LHCN-M2 (cell line): ENCODE data around the gene CRTC3. TPM values are rescaled to one million over a fixed set of nuclear protein-coding genes. Genes with fewer than 3 reads are reported as not detected.

Source experiments
- DNase-seq: peaks from one replicate; pipeline ENCODE4 v3.0.0-alpha.2; 2012; ENCODE audit warnings: low read depth
- total RNA-seq: library from RNA; depleted of rRNA; stranded (reverse); fragments of >200 nt; gene quantifications from 2 replicates; pipeline ENCODE4 v1.2.3, GENCODE V29; 2014

CRTC3 gene
- total RNA-seq, 1 experiment from 2014 or later: 17.0 TPM

GRCh38 chr15:90520365-90520764, 9.4 kb upstream of the CRTC3 start:
- no peak for DNase-seq

DNA sequence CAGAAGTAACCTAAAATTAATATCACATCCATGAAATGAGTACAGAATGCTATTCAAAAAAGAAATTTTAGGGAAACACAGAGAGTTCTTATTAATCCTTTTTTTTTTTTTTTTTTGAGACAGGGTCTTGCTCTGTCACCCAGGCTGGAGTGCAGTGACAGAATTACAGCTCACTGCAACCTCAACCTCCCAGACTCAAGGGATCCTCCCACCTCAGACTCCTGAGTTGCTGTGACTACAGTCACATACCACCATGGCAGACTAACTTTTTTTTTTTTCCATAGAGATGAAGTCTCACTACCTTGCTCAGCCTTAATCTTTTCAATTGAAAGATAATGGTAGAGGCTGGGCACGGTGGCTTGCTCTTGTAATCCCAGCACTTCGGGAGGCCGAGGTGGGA, 6.3 kb upstream of the CRTC3 start:
- no peak for DNase-seq

- DNase-seq: peak; percentile 69
Observed at GRCh38 chr15:90524018-90524803, 5.5 kb upstream of the CRTC3 start.

DNA sequence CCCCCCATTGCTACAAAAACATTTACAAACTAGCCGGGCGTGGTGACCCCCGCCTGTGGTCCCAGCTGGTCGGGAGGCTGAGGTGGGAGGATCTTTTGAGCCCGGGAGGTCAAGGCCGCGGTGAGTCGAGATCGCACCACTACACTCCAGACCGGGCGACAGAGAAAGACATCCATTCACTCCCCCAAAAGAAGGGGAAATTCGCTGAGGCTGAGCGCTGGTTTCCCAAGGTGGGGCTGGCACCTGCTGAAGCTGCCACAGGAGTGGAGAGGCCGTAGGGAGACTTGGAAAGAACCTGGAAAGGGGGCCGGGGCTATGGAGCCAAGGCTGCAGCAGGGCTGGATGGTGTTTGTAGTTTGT, 732 bp upstream of the CRTC3 start:
- no peak for DNase-seq

- DNase-seq: peak; percentile 27
Observed at GRCh38 chr15:90530250-90531051, 728 bp downstream of the CRTC3 start.

DNA sequence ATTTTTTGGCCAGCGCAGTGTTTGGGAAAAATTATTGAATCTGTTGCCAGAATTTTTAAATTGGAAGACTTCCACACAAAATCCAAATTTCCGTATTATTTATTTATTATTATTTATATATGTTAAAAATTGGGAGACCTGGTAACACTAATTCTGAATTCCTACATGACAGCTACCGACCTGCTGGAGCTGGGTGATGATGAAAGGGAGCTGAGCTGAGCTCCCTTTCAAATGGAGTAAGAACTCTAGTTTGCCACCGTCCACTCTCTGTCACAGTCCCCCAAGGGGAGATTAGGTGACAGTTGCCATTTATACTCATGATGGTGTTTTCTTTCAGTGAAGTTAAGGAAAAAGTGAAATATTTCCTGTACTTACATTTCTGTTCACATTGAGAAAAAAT, 1.4 kb downstream of the CRTC3 start:
- no peak for DNase-seq

DNA sequence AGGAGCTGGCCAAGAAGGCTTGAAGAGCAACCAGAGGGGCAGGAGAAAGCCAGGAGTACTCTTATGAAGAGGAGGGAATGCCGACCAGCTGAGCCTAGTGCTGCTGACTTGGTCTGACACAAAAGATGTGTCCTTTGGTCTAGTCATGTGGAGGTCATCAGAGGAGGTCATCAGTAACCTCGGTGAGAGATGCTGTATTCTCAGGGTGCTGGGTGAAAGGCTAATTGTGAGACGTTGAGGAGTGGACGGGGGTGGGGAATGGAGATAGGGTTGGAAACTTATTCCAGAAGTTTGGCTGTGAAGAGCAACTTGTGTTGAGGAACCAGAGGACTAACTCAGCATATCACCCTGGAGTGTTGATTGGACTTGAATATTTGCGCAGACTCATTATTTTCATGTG, 5.5 kb downstream of the CRTC3 start:
- DNase-seq: no peak

DNA sequence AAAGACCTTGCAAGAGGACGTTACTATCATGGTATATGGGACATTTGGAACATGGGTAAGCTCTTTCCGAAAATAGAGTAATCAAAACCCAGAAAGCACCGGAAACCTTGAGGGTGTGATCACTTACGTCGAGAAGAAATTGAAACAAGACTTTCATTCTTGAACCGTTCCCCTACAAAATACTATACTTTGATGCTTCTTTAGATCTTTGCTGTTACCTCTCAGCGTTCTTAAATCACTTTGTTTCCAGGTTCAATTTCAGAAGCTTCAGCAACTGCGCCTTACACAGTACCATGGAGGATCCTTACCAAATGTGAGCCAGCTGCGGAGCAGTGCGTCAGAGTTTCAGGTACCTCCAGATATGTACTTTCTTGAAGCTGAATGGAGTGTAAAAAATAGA, 10.1 kb downstream of the CRTC3 start:
- DNase-seq: no peak

GRCh38 chr15:90540768-90541167, 11.0 kb downstream of the CRTC3 start:
- DNase-seq: no peak

DNA sequence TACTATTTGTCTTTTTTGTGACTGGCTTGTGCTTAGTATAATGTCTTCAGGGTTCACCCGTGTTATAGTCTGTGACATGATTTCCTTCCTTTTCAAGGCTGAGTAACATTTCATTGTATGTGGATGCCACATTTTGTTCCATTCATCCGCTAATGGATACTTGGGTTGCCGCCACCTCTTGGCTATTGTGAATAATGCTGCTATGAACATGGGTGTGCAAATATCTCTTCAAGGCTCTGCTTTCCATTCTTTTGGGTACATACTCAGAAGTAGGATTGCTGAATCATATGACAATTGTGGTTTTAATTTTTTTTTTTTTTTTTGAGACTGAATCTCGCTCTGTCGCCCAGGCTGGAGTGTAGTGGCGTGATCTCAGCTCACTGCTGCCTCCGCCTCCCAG, 15.4 kb downstream of the CRTC3 start:
- DNase-seq: peak; percentile 32

DNA sequence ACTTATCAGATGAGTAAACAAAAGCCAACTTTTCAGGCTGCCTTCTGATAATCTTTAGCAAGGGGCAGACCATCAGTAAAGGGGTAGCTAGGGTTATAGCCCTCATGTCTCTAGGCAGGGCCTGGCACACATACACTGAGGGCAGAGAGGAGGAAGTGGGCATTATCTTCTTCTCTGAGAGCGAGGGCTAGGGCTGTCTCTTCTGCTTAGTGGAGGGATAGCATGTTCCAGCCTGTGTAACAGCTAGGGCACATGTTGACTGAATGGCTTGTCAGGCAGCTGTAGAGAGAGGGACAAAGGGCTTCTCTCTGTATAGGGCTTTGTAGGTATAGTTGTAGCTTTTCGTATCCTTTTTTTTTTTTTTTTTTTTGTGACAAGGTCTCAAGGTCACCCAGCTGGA, 17.8 kb downstream of the CRTC3 start:
- DNase-seq: no peak

GRCh38 chr15:90550919-90551318, 21.2 kb downstream of the CRTC3 start:
- DNase-seq: peak; percentile 13

- DNase-seq: peak; percentile 99
Observed at GRCh38 chr15:90552162-90552928, 22.6 kb downstream of the CRTC3 start.

DNA sequence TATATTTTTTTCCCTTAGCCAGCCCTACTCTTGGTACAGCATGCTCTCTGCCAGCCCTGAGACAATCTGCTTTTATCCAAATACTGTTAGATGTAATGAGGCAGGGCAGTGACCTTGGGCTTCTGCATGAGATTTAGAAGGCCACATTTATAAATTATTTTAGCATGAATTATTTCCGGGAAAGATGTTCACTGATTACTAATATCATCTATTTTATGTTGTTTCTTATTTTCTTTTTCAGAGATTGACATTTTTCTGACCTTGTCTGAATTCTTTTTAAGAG, 23.1 kb downstream of the CRTC3 start:
- no peak for DNase-seq

DNA sequence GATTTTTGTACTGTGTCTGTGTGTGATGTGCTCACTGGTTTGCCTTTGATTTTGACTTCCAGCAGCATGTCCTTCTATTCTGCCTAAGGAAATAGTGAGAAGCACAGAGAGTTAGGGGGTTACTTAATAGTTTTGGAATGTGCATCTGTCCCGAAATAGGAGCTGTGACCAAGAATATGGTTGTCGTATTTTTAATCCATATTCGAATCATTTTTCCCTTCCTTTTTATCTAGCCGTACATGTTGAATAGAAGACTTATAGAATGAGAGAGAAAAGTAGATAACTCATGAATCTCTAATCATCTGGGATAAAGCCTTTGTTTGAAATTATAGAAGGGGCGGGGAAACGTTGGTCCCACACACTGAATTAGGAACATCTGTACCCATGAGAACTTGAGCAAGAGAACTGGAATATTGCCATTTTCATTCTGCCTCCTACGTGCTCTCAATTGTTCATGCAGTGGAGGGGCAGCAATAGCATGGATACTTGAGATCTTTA, 23.6 kb downstream of the CRTC3 start:
- DNase-seq: peak; percentile 91

- peak; percentile 16 for DNase-seq
Observed at GRCh38 chr15:90557186-90558084, 27.7 kb downstream of the CRTC3 start.

DNA sequence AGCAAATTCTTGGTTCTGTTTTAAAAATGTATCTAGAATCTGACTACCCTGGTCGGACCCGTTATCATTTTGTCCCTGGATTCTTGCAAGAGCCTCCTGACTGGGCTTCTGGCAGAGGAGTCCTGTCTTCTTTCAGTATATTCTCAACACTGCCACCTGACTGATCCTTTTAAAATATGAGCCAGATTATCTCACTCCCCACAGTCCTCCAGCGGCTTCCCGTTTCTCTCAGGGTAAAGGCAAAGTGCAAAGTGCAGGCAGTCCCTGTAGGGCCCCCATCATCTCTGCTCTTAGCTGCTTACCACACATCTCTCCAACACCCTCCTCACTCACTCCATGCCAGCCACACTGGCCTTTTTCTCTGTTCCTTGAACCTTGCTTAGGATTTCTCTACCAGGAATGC, 28.4 kb downstream of the CRTC3 start:
- peak; percentile 18 for DNase-seq

DNA sequence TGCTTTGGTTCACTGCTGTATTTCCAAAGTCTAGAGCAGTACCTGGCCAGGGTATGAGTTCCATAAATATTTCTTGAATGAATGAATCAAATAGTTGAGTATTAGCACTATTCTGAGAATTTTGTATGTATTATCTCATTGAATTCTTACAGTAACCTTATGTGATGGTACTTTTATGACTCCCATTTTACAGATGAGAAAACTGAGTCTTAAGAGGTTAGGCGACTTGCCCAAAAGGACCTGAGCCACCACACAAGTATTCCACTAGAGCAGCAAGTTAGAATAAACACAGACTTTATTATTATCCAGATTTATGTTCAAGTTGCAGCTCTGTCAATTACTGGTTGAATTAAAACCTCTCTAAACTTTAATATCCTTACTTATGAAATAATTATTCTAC, 29.4 kb downstream of the CRTC3 start:
- no peak for DNase-seq

DNA sequence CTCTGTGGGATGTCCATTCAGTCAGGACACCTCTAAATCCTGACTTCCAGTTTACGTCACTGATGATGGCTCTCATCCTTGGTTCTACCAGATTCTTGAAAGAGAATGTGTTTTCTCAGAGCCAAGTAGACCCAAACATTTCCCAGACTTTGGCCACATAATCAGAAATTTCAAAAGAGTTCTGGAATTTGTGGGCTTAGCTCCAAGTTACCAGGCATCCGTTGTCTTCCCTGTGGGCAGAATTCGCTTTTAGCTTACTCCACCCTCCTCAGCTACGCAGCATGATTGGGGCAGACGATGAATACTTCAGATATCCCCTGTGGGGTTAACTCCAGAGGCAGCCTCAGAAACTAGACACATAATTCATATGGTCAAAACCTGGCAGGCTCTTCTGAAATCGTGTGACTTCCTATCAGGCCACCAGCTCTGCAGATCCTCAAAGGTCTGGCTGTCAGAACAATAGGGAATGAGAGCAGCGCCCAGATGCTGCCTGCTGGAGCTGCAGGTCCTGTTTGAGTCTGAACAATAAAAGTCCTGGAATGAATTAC, 30.6 kb downstream of the CRTC3 start:
- peak; percentile 92 for DNase-seq

- DNase-seq: no peak
Observed at GRCh38 chr15:90561344-90562244, 31.9 kb downstream of the CRTC3 start.
